OCI-LY1 (cell line): ENCODE results near the gene FARS2.

Experiments
- CTCF ChIP-seq: fragments of 200-600 bp; sonication (generic), shearing (Covaris generic); IDR thresholded peaks from 2 replicates; pipeline ENCODE4 v1.5.1; 2017; ENCODE audit warnings: mild to moderate bottlenecking, antibody characterized with exemption, low read length, moderate library complexity, mixed read lengths
- EZH2 ChIP-seq: fragments of 200-600 bp; sonication (generic), shearing (Covaris generic); IDR thresholded peaks from 2 replicates; pipeline ENCODE4 v1.8.0; 2017; ENCODE audit warnings: borderline replicate concordance, mixed run types, mild to moderate bottlenecking, antibody characterized with exemption, low read length, moderate library complexity, mixed read lengths

- TF ChIP-seq CTCF (no peak), EZH2 (no peak)
Observed at GRCh38 chr6:5499644-5500306, 238.5 kb downstream of the FARS2 start.
